ENCODE measurements around the gene NAGLU.
"Not testable (repeated sequence)": the region's sequence is repeated elsewhere in the genome, so short reads cannot be mapped to it uniquely, and the experiment has no call there.

NAGLU gene

GRCh38 chr17:42535155-42536047 lies 640 bp upstream of the NAGLU start:
- Histone ChIP-seq H3K9me3 (ENCODE audit: control insufficient read depth, low read length) (no peaks in the 10 kb centered on the region), H3K4me3 (ENCODE audit: extremely low read depth, insufficient read depth, low read length, poor library complexity, severe bottlenecking) (peak overlapping the region; percentile 51), H3K27ac (ENCODE audit: low read depth, low read length, severe bottlenecking) (no peak overlapping the region), H3K4me1 (ENCODE audit: control insufficient read depth, insufficient read depth, low read length, poor library complexity, severe bottlenecking) (peaks cover 15% of the 10 kb centered on the region), H3K36me3 (ENCODE audit: control insufficient read depth, insufficient read depth, low read length) (peaks cover 16% of the 10 kb centered on the region)
- 63 to 64% methylated on average over 22 to 24 of the region's 26 CpGs for WGBS, 2 experiments (ENCODE audit: insufficient coverage in 2 of 2)

GRCh38 chr17:42536372-42537155 lies 523 bp downstream of the NAGLU start:
- 2% methylated on average over 50 to 53 of the region's 65 CpGs for whole genome bisulfite sequencing, 2 experiments (ENCODE audit: insufficient coverage in 2 of 2)
- Histone ChIP-seq H3K36me3 (ENCODE audit: control insufficient read depth, insufficient read depth, low read length) (peaks cover 16% of the 10 kb centered on the region), H3K4me1 (ENCODE audit: control insufficient read depth, insufficient read depth, low read length, poor library complexity, severe bottlenecking) (peaks cover 13% of the 10 kb centered on the region), H3K27ac (ENCODE audit: low read depth, low read length, severe bottlenecking) (peak overlapping the region; percentile 64), H3K9me3 (ENCODE audit: control insufficient read depth, low read length) (no peaks in the 10 kb centered on the region), H3K4me3 (ENCODE audit: extremely low read depth, insufficient read depth, low read length, poor library complexity, severe bottlenecking) (peak overlapping the region; percentile 51)

GRCh38 chr17:42537156-42537805 lies 1.2 kb downstream of the NAGLU start:
- H3K4me3 ChIP-seq (ENCODE audit: extremely low read depth, insufficient read depth, low read length, poor library complexity, severe bottlenecking) = peak overlapping the region; percentile 51
- peaks cover 11% of the 10 kb centered on the region for H3K4me1 ChIP-seq (ENCODE audit: control insufficient read depth, insufficient read depth, low read length, poor library complexity, severe bottlenecking)
- H3K9me3 ChIP-seq (ENCODE audit: control insufficient read depth, low read length) = no peaks in the 10 kb centered on the region
- no peak overlapping the region for H3K27ac ChIP-seq (ENCODE audit: low read depth, low read length, severe bottlenecking)
- peaks cover 16% of the 10 kb centered on the region for H3K36me3 ChIP-seq (ENCODE audit: control insufficient read depth, insufficient read depth, low read length)
- 96 to 98% methylated on average over 22 to 26 of the region's 31 CpGs for WGBS, 2 experiments (ENCODE audit: insufficient coverage in 2 of 2)

GRCh38 chr17:42537826-42538451 lies 1.9 kb downstream of the NAGLU start:
- Histone ChIP-seq H3K4me1 (ENCODE audit: control insufficient read depth, insufficient read depth, low read length, poor library complexity, severe bottlenecking) (peaks cover 11% of the 10 kb centered on the region), H3K36me3 (ENCODE audit: control insufficient read depth, insufficient read depth, low read length) (peaks cover 22% of the 10 kb centered on the region), H3K4me3 (ENCODE audit: extremely low read depth, insufficient read depth, low read length, poor library complexity, severe bottlenecking) (no peak overlapping the region), H3K27ac (ENCODE audit: low read depth, low read length, severe bottlenecking) (no peak overlapping the region), H3K9me3 (ENCODE audit: control insufficient read depth, low read length) (no peaks in the 10 kb centered on the region)
- 93 to 100% methylated on average over 1 to 3 of the region's 5 CpGs for WGBS, 2 experiments (ENCODE audit: insufficient coverage in 2 of 2)

GRCh38 chr17:42538482-42538881 lies 2.4 kb downstream of the NAGLU start:
- WGBS, 2 experiments (ENCODE audit: insufficient coverage in 2 of 2) = 97 to 98% methylated on average over 9 to 10 of the region's 14 CpGs
- Histone ChIP-seq H3K4me1 (ENCODE audit: control insufficient read depth, insufficient read depth, low read length, poor library complexity, severe bottlenecking) (peaks cover 11% of the 10 kb centered on the region), H3K36me3 (ENCODE audit: control insufficient read depth, insufficient read depth, low read length) (peaks cover 27% of the 10 kb centered on the region), H3K4me3 (ENCODE audit: extremely low read depth, insufficient read depth, low read length, poor library complexity, severe bottlenecking) (no peak overlapping the region), H3K27ac (ENCODE audit: low read depth, low read length, severe bottlenecking) (no peak overlapping the region), H3K9me3 (ENCODE audit: control insufficient read depth, low read length) (no peaks in the 10 kb centered on the region)

- not testable (repeated sequence) for H3K4me3 ChIP-seq (ENCODE audit: extremely low read depth, insufficient read depth, low read length, poor library complexity, severe bottlenecking); H3K9me3 ChIP-seq (ENCODE audit: control insufficient read depth, low read length); H3K27ac ChIP-seq (ENCODE audit: low read depth, low read length, severe bottlenecking)
- Histone ChIP-seq H3K4me1 (ENCODE audit: control insufficient read depth, insufficient read depth, low read length, poor library complexity, severe bottlenecking) (peaks cover 11% of the 10 kb centered on the region), H3K36me3 (ENCODE audit: control insufficient read depth, insufficient read depth, low read length) (peaks cover 40% of the 10 kb centered on the region)
- WGBS, 2 experiments (ENCODE audit: insufficient coverage in 2 of 2) = 92 to 94% methylated on average over 3 of the region's 4 CpGs
Observed at GRCh38 chr17:42540558-42540957, 4.5 kb downstream of the NAGLU start.

GRCh38 chr17:42541041-42541833 lies 5.2 kb downstream of the NAGLU start:
- Histone ChIP-seq H3K9me3 (ENCODE audit: control insufficient read depth, low read length) (no peaks in the 10 kb centered on the region), H3K4me3 (ENCODE audit: extremely low read depth, insufficient read depth, low read length, poor library complexity, severe bottlenecking) (no peak overlapping the region), H3K36me3 (ENCODE audit: control insufficient read depth, insufficient read depth, low read length) (peaks cover 40% of the 10 kb centered on the region), H3K27ac (ENCODE audit: low read depth, low read length, severe bottlenecking) (peak overlapping the region; percentile 36), H3K4me1 (ENCODE audit: control insufficient read depth, insufficient read depth, low read length, poor library complexity, severe bottlenecking) (peaks cover 11% of the 10 kb centered on the region)
- 92 to 96% methylated on average over 12 to 15 of the region's 17 CpGs for WGBS, 2 experiments (ENCODE audit: insufficient coverage in 2 of 2)

GRCh38 chr17:42543190-42544079 lies 7.4 kb downstream of the NAGLU start:
- no peak overlapping the region for H3K27ac ChIP-seq (ENCODE audit: low read depth, low read length, severe bottlenecking)
- peaks cover 5% of the 10 kb centered on the region for H3K4me1 ChIP-seq (ENCODE audit: control insufficient read depth, insufficient read depth, low read length, poor library complexity, severe bottlenecking)
- no peaks in the 10 kb centered on the region for H3K9me3 ChIP-seq (ENCODE audit: control insufficient read depth, low read length)
- H3K4me3 ChIP-seq (ENCODE audit: extremely low read depth, insufficient read depth, low read length, poor library complexity, severe bottlenecking) = no peak overlapping the region
- peaks cover 33% of the 10 kb centered on the region for H3K36me3 ChIP-seq (ENCODE audit: control insufficient read depth, insufficient read depth, low read length)
- 94 to 96% methylated on average over 35 to 39 of the region's 39 CpGs for WGBS, 2 experiments (ENCODE audit: insufficient coverage in 2 of 2)

GRCh38 chr17:42544874-42545283 lies 8.8 kb downstream of the NAGLU start:
- WGBS, 2 experiments (ENCODE audit: insufficient coverage in 2 of 2) = 77% methylated on average over 8 of the region's 8 CpGs
- Histone ChIP-seq H3K27ac (ENCODE audit: low read depth, low read length, severe bottlenecking) (no peak overlapping the region), H3K9me3 (ENCODE audit: control insufficient read depth, low read length) (no peaks in the 10 kb centered on the region), H3K36me3 (ENCODE audit: control insufficient read depth, insufficient read depth, low read length) (peaks cover 24% of the 10 kb centered on the region), H3K4me1 (ENCODE audit: control insufficient read depth, insufficient read depth, low read length, poor library complexity, severe bottlenecking) (peaks cover 9% of the 10 kb centered on the region), H3K4me3 (ENCODE audit: extremely low read depth, insufficient read depth, low read length, poor library complexity, severe bottlenecking) (no peak overlapping the region)
